ENCODE results near the gene ZC3H13.
"Not testable (repeated sequence)": the region's sequence is repeated elsewhere in the genome, so short reads cannot be mapped to it uniquely, and the experiment has no call there.

The ZC3H13 gene

GRCh38 chr13:46006688-46007452 is 45.7 kb downstream of the ZC3H13 start:
- no peak for DNase-seq (ENCODE audit: low read depth in 2 of 2)

GRCh38 chr13:46004491-46004890 is 48.1 kb downstream of the ZC3H13 start:
- DNase-seq (ENCODE audit: low read depth in 2 of 2), result no peak

- no peak for DNase-seq (ENCODE audit: low read depth in 2 of 2)
Measured at GRCh38 chr13:45996631-45997030, 55.9 kb downstream of the ZC3H13 start.

DNA sequence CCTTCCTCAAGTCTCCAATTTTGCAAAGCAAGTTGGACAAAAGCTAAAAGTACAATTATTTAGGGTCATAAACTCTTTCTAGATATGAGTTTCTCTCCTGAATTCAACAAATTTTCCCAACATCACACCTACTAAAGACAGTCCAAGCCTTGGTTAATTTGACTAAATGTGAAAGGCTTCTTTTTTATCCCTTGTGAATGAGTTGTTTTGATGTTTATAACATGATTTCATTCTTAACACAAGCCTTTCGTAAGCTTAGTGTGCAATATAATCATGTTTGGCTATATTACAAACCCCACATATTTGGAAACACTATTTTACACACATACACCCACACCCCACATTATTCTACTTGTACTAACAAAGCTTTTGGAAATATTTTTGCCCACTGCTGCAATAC is 57.3 kb downstream of the ZC3H13 start:
- no peak for DNase-seq (ENCODE audit: low read depth in 2 of 2)

GRCh38 chr13:45994752-45995151 is 57.8 kb downstream of the ZC3H13 start:
- no peak for DNase-seq (ENCODE audit: low read depth in 2 of 2)

GRCh38 chr13:45989607-45990006 is 62.9 kb downstream of the ZC3H13 start:
- DNase-seq (ENCODE audit: low read depth in 2 of 2), result no peak

GRCh38 chr13:45981127-45981526 is 71.4 kb downstream of the ZC3H13 start:
- DNase-seq (ENCODE audit: low read depth in 2 of 2), result not testable (repeated sequence)

DNA sequence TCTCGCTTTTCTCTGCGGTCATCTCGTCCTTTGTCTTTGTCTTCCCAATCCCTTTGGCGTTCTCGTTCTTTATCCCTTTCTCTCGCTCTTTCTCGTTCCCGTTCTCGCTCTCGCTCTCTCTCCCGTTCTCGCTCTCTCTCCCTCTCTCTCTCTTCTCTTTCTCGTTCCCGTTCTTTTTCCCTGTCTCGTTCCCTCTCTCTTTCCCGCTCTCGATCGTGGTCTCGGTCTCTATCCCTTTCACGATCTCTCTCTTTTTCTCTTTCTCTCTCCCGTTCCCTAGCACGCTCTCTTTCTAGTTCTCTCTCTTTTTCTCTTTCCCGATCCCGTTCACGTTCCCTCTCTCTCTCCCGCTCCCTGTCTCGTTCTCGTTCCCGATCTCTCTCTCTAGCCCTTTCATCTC is 77.2 kb downstream of the ZC3H13 start:
- DNase-seq (ENCODE audit: low read depth in 2 of 2), result no peak

- DNase-seq (ENCODE audit: low read depth in 2 of 2), result no peak
Measured at GRCh38 chr13:45974500-45974899, 78.0 kb downstream of the ZC3H13 start.

DNA sequence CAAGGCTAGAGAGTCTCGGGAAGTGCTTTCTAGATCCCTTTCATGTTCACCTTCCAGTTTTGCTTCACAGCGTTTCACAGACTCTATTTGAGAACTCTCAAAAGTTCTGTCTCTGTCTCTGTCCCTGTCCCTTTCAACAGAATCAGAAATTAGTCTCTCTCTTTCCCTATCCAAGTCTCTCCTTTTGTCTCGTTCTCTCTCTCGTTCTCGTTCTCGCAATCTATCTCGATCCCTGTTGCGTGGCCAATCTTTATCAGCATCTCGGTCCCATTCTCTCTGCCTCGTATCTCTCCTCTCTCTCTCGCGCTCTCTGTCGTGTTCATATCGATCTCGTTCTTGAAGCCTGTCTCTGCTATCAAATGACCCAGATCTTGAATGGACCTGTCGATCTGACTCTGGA is 85.0 kb downstream of the ZC3H13 start:
- no peak for DNase-seq (ENCODE audit: low read depth in 2 of 2)

DNA sequence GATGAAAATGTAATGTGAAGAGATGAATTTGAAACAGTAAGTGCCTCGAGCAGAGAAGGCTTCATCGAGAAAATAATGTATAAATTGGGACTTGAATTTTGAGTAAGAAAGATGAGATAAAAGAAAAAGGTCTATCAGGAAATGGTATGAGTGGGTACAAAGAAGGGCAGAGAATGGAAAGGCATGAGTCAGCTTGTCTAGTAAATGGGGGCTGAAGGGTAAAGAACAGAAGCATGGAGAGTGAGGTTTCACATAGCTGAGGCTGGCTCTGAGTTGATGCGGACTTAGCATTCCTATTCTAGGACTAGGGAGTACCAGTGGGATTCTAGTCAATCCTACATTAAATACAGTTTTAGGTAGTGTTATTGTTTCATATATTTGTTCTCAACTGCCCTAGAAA is 85.8 kb downstream of the ZC3H13 start:
- no peak for DNase-seq (ENCODE audit: low read depth in 2 of 2)

DNA sequence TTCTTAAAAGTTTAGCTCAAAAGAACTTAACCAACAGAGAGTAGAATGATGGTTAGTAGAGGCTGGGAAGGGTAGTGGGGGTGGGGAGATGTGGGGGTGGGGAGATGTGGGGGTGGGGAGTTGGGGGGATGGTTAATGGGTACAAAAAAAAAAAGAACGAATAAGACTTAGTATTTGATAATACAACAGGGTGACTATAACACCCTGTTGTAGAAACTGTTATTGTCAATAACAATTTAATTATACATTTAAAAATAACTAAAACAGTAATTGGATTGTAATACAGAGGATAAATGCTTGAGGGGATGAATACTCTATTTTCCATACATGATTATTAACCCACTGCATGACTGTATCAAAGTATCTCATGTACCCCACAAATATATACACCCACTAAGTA is 91.1 kb downstream of the ZC3H13 start:
- DNase-seq (ENCODE audit: low read depth in 2 of 2), result no peak

- no peak for DNase-seq (ENCODE audit: low read depth in 2 of 2)
Measured at GRCh38 chr13:45954836-45955800, 97.4 kb downstream of the ZC3H13 start.

GRCh38 chr13:45953082-45953481 is 99.5 kb downstream of the ZC3H13 start:
- DNase-seq (ENCODE audit: low read depth in 2 of 2), result no peak

DNA sequence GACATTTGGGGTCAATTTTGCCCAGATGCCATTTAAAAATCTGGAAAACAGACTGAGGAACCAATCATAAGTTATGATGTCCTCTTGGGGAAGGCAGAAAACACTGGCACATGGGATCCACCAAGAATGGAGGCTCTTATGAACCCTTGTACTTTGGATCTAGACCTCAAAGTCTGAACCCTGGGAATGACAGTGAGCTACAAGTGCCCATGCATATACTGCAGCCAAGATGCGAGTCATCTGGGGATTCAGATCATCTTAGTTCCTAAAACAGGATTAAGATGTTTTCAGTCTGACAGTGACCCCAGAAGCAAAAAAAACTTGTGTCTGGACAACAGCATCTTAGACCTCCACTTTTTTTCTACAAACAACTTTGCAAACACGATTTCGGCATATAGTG is 100.8 kb downstream of the ZC3H13 start:
- DNase-seq (ENCODE audit: low read depth in 2 of 2), result no peak

GRCh38 chr13:45951166-45951565 is 101.4 kb downstream of the ZC3H13 start:
- DNase-seq (ENCODE audit: low read depth in 2 of 2), result no peak

GRCh38 chr13:45950386-45951000 is 102.1 kb downstream of the ZC3H13 start:
- DNase-seq (ENCODE audit: low read depth in 2 of 2), result no peak

DNA sequence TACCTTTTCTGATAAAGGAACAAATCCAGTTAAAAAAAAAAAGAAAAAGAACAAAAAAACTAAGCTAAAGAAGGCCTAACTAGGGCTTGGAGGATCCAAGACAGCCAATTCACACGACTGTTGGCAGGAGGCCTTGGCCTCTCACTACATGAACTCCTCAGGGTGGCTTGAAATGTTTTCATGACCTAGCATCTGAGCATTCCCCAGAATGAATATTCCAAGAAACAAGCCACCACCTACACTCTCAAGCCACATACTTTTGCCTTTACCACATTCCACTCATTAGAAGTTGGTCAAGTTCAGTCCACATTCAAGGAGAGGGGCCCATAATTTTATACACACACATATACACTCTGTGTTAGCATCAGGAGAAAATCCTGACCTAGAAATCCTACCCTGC is 103.4 kb downstream of the ZC3H13 start:
- DNase-seq (ENCODE audit: low read depth in 2 of 2), result no peak

- no peak for DNase-seq (ENCODE audit: low read depth in 2 of 2)
Measured at GRCh38 chr13:45943965-45944364, 108.6 kb downstream of the ZC3H13 start.

DNA sequence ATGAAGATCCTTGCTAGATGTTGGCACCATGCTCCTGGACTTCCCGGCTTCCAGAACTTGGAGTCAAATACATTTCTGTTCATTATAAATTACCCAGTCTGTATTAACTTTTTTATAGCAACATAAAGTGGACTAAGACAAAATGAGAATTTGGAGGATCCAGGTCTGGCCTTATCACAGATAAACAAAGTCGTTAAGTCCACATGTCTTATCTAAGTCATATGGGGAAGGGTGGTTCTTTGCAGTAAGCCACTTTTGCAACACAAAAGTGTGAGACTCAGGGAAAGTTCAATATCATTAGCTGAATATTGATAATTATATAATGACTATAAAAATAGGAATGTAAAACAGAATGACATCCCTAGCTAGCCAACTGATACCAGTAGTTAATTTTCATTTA is 109.4 kb downstream of the ZC3H13 start:
- DNase-seq (ENCODE audit: low read depth in 2 of 2), result no peak

- no peak for DNase-seq (ENCODE audit: low read depth in 2 of 2)
Measured at GRCh38 chr13:45941261-45941660, 111.3 kb downstream of the ZC3H13 start.

- DNase-seq (ENCODE audit: low read depth in 2 of 2), result no peak
Measured at GRCh38 chr13:45940061-45940460, 112.5 kb downstream of the ZC3H13 start.

All from stimulated activated CD4-positive, alpha-beta T cell treated with anti-CD3 and anti-CD28 coated beads, Interleukin-1b, Interleukin-23, amount 100 ng/mL, for 4 hours (primary cell).